Activated naive CD4-positive, alpha-beta T cell treated with anti-CD3 and anti-CD28 coated beads for 36 hours (primary cell): ENCODE data around the gene CYP2J2. TPM values are rescaled to one million over a fixed set of nuclear protein-coding genes. Genes with fewer than 3 reads are reported as not detected.

ENCODE experiments used
- CTCF ChIA-PET: fragments of 350-600 bp; sonication (Branson Sonifier 250); formaldehyde crosslinking; loops from one replicate; lab custom pipeline; 2021; ENCODE audit warnings: antibody characterized with exemption; lab: Charles Lee
- DNase-seq: peaks from one replicate; pipeline ENCODE4 v3.0.0-alpha.2; 2020
- H3K27ac Mint-ChIP-seq: one replicate; pipeline ENCODE4 v1.8.0; 2021; ENCODE audit warnings: mild to moderate bottlenecking, mixed read lengths
- H3K27me3 Mint-ChIP-seq: one replicate; pipeline ENCODE4 v1.8.0; 2021; ENCODE audit warnings: low read depth, mixed read lengths
- H3K36me3 Mint-ChIP-seq: one replicate; pipeline ENCODE4 v1.8.0; 2021; ENCODE audit warnings: low read depth, mixed read lengths
- H3K4me1 Mint-ChIP-seq: one replicate; pipeline ENCODE4 v1.8.0; 2021; ENCODE audit warnings: low read depth, mixed read lengths
- H3K4me3 Mint-ChIP-seq: one replicate; pipeline ENCODE4 v1.8.0; 2021; ENCODE audit warnings: mild to moderate bottlenecking, moderate library complexity, mixed read lengths
- H3K9me3 Mint-ChIP-seq: one replicate; pipeline ENCODE4 v1.8.0; 2021; ENCODE audit warnings: mixed read lengths
- intact Hi-C: fragments of 100-400 bp; cut with micrococcal nuclease; formaldehyde crosslinking; loops from one replicate; pipeline ENCODE4 v1.15.1; 2023
- total RNA-seq, 2 experiments: library from RNA; stranded (reverse); gene quantifications; one replicate each; pipeline ENCODE4 v1.2.3, GENCODE V29; 2021

Gene CYP2J2
- total RNA-seq, 2 experiments from 2014 or later: 2.3 to 2.6 TPM

DNA sequence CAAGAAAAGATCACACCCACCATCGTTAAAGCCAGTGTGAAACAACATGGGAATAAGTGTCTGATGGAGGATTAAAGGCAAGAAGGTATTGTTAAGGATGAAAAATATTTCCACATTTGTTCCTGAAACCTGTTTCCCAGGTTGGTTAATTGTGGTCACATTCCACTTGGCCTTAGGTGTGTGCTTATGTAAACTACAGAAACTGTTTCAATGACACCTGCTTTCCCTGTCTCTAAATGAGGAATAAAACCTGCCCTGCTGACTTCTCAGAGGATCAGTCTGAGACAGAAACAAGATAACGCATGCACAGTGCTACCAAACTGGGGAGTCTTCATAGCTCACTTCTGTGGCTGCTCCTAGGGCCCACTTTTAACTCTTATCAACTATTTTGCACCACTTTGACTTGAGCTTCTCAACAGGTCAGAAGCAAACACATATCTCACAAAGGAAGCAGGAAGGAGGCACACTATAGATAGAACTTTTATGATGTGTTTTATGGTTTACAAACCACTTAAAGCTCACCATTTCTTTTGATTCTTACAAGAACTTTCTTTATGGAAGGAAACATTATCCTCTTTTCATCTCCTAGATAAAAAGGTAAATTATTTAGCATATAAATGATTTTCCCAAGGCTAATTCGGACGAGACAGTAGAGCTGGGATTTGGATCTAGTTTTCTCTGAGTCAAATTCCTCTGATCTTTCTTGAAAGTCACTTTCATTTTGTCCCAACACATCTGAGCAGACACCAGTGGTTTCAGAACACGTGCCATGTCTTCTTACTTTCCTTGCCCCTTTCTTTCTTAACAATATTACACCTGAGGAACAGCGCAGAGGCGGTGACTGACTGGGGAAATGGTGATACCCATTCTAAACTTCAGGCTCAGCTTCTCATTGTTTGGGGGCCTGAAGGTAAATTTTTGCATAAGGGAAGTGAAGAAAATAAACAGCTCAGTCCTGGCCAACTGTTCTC lies 33.4 kb downstream of the CYP2J2 start:
- H3K27me3 Mint-ChIP-seq: no peaks in the 10 kb centered on the region
- peaks cover 18% of the 10 kb centered on the region for H3K9me3 Mint-ChIP-seq
- H3K27ac Mint-ChIP-seq: peak overlapping the region; percentile 0
- no peak overlapping the region for H3K4me3 Mint-ChIP-seq
- DNase-seq: peak; percentile 14
- H3K4me1 Mint-ChIP-seq: peaks cover 16% of the 10 kb centered on the region
- peaks cover 10% of the 10 kb centered on the region for H3K36me3 Mint-ChIP-seq
- CTCF ChIA-PET: interaction anchor here (1.3 to 2.4 kb wide), 2 partner anchors 14 to 54 kb away, joined by 3 to 13 read pairs; no protein-coding TSS in a partner anchor
- intact Hi-C loops: no loop called here

DNA sequence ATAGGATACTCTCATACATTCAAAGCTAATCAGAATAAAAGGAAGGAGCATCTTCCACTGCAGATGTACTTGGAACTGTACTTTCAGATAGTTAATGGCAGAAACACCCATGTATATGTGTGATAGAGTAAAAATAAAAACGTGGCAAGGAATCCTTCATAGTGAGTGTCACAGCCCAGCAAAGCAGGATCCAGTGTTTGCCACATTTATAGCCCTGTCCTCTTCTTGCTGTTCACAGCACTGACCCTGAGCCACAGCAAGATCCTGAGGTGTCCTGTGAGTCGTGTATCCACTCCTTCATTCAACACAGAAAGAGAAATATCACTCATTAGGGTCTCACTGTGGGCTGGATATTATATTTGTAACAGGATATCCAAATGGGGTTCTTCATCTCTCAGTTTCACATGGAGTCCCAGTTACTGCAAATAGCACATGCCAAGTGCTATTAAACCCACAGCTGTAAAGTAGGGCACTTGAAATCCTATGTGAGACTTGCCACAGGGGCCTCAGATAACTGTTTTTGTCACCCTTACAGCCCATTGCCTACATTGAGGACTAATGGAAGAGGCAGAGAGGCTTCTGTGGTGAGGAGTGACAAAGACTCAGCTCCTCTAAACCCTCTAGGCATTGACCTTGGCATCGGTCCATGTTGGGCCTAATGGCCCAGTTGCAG lies 41.3 kb downstream of the CYP2J2 start:
- intact Hi-C loops: no loop called here
- Mint-ChIP-seq H3K27ac (no peak overlapping the region), H3K27me3 (no peaks in the 10 kb centered on the region), H3K9me3 (peaks cover 19% of the 10 kb centered on the region), H3K36me3 (peaks cover 9% of the 10 kb centered on the region), H3K4me1 (no peaks in the 10 kb centered on the region), H3K4me3 (no peak overlapping the region)
- DNase-seq: no peak
- CTCF ChIA-PET: interaction anchor here (2.3 kb wide), 1 partner anchor 62 kb away, joined by 13 read pairs; no protein-coding TSS in a partner anchor

DNA sequence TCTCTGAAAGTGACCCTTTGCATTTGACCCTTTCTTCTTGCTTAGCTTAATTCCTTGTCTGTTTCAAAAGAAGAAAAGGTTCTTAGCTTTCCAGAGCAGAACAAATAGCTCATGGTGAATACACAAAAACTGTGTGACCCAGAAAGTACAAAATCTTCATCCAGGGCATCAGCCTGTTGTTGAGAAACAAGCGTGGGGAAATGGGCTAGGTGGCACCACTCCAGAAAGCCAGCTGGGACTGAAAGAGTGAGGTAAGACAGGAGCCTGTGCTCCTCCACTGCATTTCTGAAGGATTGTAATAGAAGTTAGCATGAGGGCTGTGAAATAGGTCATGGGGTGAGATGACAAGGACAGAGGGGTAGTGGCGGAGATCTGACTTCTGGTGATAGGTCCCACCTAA lies 45.8 kb downstream of the CYP2J2 start:
- Mint-ChIP-seq H3K36me3 (peaks cover 7% of the 10 kb centered on the region), H3K4me3 (no peak overlapping the region), H3K27ac (no peak overlapping the region), H3K4me1 (no peaks in the 10 kb centered on the region), H3K27me3 (no peaks in the 10 kb centered on the region), H3K9me3 (peaks cover 4% of the 10 kb centered on the region)
- CTCF ChIA-PET: interaction anchor here (0.7 to 6.7 kb wide), 3 partner anchors 64 to 90 kb away, joined by 3 to 95 read pairs (median 16); no protein-coding TSS in a partner anchor
- no peak for DNase-seq
- intact Hi-C loops: no loop called here

DNA sequence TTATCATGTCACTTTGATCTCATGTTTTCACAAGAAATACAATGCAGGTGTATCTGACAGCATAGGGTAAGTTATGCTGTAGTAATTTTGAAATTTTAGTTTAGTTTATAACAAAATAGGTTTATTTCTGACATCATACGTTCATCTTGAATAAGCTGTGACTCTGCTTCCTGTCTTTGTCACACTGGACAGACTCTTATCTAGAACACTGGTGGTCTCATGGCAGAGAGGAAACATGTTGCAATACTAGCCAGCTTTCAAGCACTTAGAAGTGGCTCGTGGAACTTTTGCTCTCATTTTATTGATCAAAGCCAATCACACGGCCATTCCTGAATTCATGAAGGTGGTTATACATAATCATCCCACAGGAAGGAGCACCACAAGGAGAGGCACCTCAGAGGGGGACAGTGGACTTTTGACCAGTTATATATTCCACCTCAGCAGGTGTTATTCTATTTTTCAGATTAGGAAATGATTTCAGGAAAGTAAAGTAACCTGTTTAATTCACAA lies 46.5 kb downstream of the CYP2J2 start:
- CTCF ChIA-PET: interaction anchor here (0.7 to 6.7 kb wide), 4 partner anchors 23 to 91 kb away, joined by 3 to 95 read pairs (median 12); no protein-coding TSS in a partner anchor
- Mint-ChIP-seq H3K4me1 (no peaks in the 10 kb centered on the region), H3K9me3 (peaks cover 4% of the 10 kb centered on the region), H3K27me3 (no peaks in the 10 kb centered on the region), H3K4me3 (no peak overlapping the region), H3K27ac (no peak overlapping the region), H3K36me3 (peaks cover 8% of the 10 kb centered on the region)
- intact Hi-C loops: loop anchor here (1.0 kb wide), 1 partner anchor 67 kb away; no protein-coding TSS in a partner anchor
- no peak for DNase-seq

DNA sequence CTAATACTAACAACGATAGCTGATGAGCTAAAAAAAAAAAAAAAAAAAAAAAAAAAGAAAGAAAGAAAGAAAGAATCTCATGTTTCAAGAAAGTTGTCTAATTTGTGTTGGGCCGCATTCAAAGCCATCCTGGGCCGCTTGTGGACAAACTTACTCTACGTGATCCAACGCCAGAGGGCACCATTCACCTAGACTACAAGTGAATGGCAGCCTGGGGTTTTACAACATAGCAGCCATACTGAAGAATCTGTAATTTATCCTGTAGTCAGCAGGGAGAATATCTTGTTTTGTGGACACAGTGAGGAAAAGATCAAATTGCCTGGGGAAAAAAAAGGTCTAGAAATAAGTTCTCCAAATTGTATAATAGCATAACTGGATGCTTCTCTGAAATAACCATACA lies 47.0 kb downstream of the CYP2J2 start:
- no peak overlapping the region for H3K27ac Mint-ChIP-seq
- H3K9me3 Mint-ChIP-seq: peaks cover 4% of the 10 kb centered on the region
- no peaks in the 10 kb centered on the region for H3K27me3 Mint-ChIP-seq

DNA sequence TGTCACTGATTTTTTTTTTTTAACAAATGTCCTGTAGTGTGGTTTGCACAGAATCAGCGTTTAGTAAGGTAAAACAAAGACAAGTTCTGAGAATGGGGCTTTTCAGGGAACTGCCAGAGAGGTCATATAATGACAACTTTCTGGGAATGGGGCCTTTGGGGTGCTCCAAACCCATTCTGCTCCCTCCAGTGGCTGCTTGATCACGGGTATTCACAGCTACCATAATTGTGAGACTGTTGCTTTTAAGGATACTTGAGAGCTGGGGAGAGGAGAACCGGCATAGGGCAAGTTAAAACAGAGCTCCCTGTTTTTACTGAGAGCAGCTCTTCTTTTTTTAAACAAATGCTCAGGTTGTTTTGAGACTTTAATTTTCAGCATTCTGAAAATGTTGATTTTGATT lies 48.2 kb downstream of the CYP2J2 start:
- peaks cover 4% of the 10 kb centered on the region for H3K9me3 Mint-ChIP-seq
- intact Hi-C loops: no loop called here
- peaks cover 12% of the 10 kb centered on the region for H3K36me3 Mint-ChIP-seq
- CTCF ChIA-PET: interaction anchor here (0.6 to 6.7 kb wide), 5 partner anchors 24 to 93 kb away, joined by 3 to 95 read pairs (median 7); no protein-coding TSS in a partner anchor
- no peaks in the 10 kb centered on the region for H3K27me3 Mint-ChIP-seq
- H3K27ac Mint-ChIP-seq: no peak overlapping the region
- H3K4me3 Mint-ChIP-seq: no peak overlapping the region
- no peak for DNase-seq
- H3K4me1 Mint-ChIP-seq: no peaks in the 10 kb centered on the region

More for the DNA sequence above, 47.0 kb downstream of the CYP2J2 start:
- DNase-seq: peak; percentile 76
- CTCF ChIA-PET: interaction anchor here (0.7 to 6.7 kb wide), 4 partner anchors 23 to 88 kb away, joined by 3 to 95 read pairs (median 12); no protein-coding TSS in a partner anchor
- intact Hi-C loops: loop anchor here (1.0 kb wide), 1 partner anchor 68 kb away; no protein-coding TSS in a partner anchor
- Mint-ChIP-seq H3K4me3 (no peak overlapping the region), H3K4me1 (no peaks in the 10 kb centered on the region), H3K36me3 (peaks cover 12% of the 10 kb centered on the region)

DNA sequence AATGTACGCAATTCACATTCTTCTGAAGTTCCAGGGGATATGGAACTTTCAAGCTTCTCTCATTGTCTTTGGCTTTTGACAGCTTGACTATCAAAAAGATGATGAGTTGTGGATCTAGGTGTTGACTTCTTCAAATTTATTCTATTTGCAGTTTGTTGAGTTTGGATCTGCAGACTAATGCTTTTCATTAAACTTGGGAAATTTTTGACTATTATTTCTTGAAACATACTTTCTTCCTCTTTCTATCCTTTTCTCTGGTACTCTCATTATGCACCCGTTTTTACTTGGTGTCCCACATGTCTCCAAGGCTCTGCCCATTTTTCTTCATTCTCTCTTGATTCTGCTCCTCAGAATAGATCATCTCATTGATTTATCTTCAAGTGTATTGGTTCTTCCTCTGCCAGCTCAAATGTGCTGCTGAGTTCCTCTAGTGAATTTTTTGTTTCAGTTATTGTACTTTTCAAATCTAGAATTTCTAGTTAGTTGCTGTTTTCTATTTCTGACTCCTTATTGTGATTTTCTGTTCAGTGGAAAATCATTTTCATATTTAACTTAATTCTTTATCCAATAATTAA lies 49.4 kb downstream of the CYP2J2 start:
- Mint-ChIP-seq H3K27me3 (no peaks in the 10 kb centered on the region), H3K4me3 (no peak overlapping the region), H3K27ac (no peak overlapping the region), H3K36me3 (peaks cover 16% of the 10 kb centered on the region), H3K4me1 (no peaks in the 10 kb centered on the region), H3K9me3 (peaks cover 4% of the 10 kb centered on the region)
- intact Hi-C loops: no loop called here
- CTCF ChIA-PET: interaction anchor here (1.5 to 6.7 kb wide), 2 partner anchors 25 to 68 kb away, joined by 3 to 95 read pairs; no protein-coding TSS in a partner anchor
- DNase-seq: no peak

DNA sequence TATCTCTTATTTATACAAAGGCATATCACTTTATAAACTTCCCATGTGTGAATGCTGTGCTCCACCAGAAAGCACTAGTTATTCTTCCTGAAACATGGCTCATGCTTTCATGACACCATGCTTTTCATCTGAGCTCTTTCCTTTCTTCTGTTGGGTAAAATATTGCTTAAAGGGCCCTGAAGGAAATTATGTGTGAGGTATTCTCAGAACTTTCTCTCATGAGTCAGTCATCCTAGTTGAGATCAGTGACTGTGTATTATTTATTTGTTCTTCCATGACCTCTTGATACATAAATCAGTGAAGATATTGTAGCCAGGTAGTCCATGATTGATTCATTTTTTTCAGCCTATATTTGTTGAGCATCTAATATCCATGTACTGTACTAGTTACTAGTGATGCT lies 54.8 kb downstream of the CYP2J2 start:
- DNase-seq: no peak
- Mint-ChIP-seq H3K9me3 (no peaks in the 10 kb centered on the region), H3K27ac (no peak overlapping the region), H3K4me1 (no peaks in the 10 kb centered on the region), H3K4me3 (no peak overlapping the region), H3K36me3 (peaks cover 20% of the 10 kb centered on the region), H3K27me3 (no peaks in the 10 kb centered on the region)
- intact Hi-C loops: no loop called here
- CTCF ChIA-PET: interaction anchor here (1.1 kb wide), 1 partner anchor 76 kb away, joined by 4 read pairs; no protein-coding TSS in a partner anchor

DNA sequence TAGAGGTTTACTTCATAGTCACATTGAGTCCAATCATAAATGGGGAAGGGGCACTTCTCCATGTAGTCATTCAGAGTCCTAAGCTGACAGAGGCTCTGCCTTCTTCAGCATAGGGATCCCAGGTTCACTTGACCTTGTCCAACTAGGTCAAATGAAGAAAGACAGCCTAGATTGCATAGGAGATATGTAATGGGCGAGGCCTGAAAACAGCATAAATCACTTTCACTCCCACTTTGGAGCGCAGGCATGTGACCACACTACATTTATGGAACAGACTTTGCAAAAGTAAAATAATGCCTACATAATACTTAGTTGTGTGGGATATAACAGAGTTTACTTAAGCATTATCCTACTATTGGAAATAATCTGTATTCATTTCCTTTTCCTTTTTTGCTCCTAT lies 60.1 kb downstream of the CYP2J2 start:
- CTCF ChIA-PET: no interaction called here
- peaks cover 11% of the 10 kb centered on the region for H3K36me3 Mint-ChIP-seq
- DNase-seq: no peak

DNA sequence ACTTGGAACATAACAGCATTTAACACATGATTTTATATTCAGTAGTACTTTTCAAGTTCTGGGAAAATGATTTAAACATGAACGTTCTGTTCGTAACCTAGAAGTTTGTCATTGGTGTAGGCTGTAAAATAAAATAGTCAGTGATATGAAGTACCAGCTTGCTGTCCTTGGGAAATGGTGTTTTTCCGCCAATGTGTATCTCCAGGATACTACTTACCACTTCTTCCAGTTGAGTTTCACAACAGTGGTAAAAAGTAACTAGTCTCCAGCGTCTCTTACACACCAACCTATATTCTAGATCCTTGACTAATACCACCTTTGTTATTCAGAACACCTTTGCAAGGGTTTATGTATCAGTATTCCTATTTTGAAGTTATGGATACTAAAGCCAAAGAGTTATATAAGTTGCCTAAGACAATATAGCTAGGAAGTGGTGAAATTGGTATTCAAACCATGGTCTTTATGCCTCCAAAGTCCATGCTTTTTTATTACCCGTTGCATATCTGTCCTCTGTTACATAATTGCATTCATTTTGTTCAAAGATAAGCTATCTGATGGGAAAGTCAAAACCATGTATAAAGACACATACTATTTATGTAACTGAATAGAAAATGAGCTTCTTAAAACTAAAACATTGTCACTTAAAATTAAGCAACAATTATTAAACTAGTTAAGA lies 68.8 kb downstream of the CYP2J2 start:
- intact Hi-C loops: no loop called here
- CTCF ChIA-PET: interaction anchor here (0.6 kb wide), 1 partner anchor 1185 kb away, joined by 3 read pairs; no protein-coding TSS in a partner anchor
- H3K9me3 Mint-ChIP-seq: no peaks in the 10 kb centered on the region
- no peaks in the 10 kb centered on the region for H3K4me1 Mint-ChIP-seq
- H3K27me3 Mint-ChIP-seq: no peaks in the 10 kb centered on the region
- no peak for DNase-seq
- peaks cover 9% of the 10 kb centered on the region for H3K36me3 Mint-ChIP-seq
- H3K4me3 Mint-ChIP-seq: no peak overlapping the region
- H3K27ac Mint-ChIP-seq: no peak overlapping the region

More for the DNA sequence above, 60.1 kb downstream of the CYP2J2 start:
- H3K4me3 Mint-ChIP-seq: no peak overlapping the region
- H3K27me3 Mint-ChIP-seq: no peaks in the 10 kb centered on the region
- H3K27ac Mint-ChIP-seq: no peak overlapping the region
- H3K4me1 Mint-ChIP-seq: no peaks in the 10 kb centered on the region
- H3K9me3 Mint-ChIP-seq: no peaks in the 10 kb centered on the region
- intact Hi-C loops: no loop called here

DNA sequence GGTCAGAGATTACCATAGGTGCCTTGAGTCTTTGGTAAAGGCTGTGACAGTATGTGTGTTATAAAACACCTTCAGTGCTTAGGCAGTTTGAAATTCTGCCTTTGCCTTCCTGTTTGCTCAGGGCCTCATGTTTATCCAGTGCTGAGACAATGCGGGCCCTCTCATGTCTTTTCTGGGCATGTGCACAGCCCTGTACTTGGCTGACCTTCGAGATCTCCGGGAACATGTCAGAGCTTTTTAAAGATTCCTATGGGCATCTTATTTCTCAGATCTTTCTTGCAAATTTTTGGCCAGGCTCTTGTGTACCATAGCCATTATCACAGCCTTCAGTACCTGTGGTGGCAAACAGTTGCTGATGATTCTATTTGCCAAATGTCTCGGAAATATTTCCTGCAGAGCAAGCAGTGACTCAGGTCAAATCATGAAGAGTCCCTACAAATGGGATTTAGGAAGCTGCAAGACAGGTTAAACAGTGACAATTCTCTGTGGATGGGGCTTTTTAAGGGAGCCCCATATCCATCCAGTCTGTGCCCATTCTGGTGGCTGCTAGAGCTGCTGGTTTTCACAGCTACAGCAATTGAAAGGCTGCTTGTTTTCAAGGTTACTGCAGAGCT lies 69.7 kb downstream of the CYP2J2 start:
- no peaks in the 10 kb centered on the region for H3K4me1 Mint-ChIP-seq
- H3K36me3 Mint-ChIP-seq: peaks cover 9% of the 10 kb centered on the region

More for the DNA sequence above, 69.7 kb downstream of the CYP2J2 start:
- H3K4me3 Mint-ChIP-seq: no peak overlapping the region
- DNase-seq: no peak
- H3K27ac Mint-ChIP-seq: no peak overlapping the region
- CTCF ChIA-PET: interaction anchor here (1.3 kb wide), 1 partner anchor 90 kb away, joined by 4 read pairs; no protein-coding TSS in a partner anchor
- no peaks in the 10 kb centered on the region for H3K27me3 Mint-ChIP-seq
- intact Hi-C loops: no loop called here
- no peaks in the 10 kb centered on the region for H3K9me3 Mint-ChIP-seq
